ENCODE data around the gene RAP1A. TPM values are rescaled to one million over a fixed set of nuclear protein-coding genes. Genes with fewer than 3 reads are reported as not detected.
"Not testable (repeated sequence)": the region's sequence is repeated elsewhere in the genome, so short reads cannot be mapped to it uniquely, and the experiment has no call there.

Gene RAP1A
- total RNA-seq, 4 donors from 2014 or later, result 49.4 to 72.1 (median 57.9) TPM

DNA sequence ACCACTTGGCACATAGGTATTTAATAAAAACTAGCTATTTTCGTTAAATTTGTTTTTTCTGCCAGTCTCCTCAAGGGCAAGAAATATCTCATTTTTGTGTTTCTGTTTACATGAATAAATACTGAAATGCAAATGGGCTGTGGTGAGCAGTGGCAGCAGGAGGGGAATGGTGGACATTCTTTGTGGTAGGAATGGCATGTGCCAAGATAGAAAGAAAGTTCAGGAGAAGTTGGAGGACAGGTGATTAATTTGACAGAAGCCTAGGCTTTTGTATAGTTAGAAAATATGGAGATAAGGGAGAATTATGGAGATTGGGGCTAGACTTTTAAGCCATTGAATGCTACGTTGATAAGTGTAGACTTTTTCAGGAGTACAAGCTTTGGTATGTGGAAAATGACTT lies 8.6 kb downstream of the RAP1A start:
- Histone ChIP-seq H3K27ac (no peak overlapping the region), H3K4me1 (peaks cover 52 to 53% of the 10 kb centered on the region in 2 donors), H3K27me3 (no peaks in the 10 kb centered on the region), H3K9me3 (no peaks in the 10 kb centered on the region), H3K36me3 (no peaks in the 10 kb centered on the region), H3K4me3 (no peak overlapping the region)
- DNase-seq (no peak), ATAC-seq (no peak)
- in situ Hi-C loops (cut with MboI; ENCODE audit: low sequenced_read_pairs in 4 of 4) (loop anchor here in 1 of 4 donors (10.0 kb wide), 1 partner anchor 123 kb away; the partner anchor contains the start of genes ADORA3 and TMIGD3), intact Hi-C loops (cut with DNase I; ENCODE audit: low total_unique reads) (no loop called here)
- no peak for TF ChIP-seq POLR2A (IDR thresholded peaks at IDR 0.05)
- TF ChIP-seq, protein P1, sequence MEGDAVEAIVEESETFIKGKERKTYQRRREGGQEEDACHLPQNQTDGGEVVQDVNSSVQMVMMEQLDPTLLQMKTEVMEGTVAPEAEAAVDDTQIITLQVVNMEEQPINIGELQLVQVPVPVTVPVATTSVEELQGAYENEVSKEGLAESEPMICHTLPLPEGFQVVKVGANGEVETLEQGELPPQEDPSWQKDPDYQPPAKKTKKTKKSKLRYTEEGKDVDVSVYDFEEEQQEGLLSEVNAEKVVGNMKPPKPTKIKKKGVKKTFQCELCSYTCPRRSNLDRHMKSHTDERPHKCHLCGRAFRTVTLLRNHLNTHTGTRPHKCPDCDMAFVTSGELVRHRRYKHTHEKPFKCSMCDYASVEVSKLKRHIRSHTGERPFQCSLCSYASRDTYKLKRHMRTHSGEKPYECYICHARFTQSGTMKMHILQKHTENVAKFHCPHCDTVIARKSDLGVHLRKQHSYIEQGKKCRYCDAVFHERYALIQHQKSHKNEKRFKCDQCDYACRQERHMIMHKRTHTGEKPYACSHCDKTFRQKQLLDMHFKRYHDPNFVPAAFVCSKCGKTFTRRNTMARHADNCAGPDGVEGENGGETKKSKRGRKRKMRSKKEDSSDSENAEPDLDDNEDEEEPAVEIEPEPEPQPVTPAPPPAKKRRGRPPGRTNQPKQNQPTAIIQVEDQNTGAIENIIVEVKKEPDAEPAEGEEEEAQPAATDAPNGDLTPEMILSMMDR (IDR thresholded peaks at IDR 0.05 in 4 of 5, conservative IDR thresholded peaks at IDR 0.05 in 1 of 5), result no peak

- TF ChIP-seq, protein P1 (IDR thresholded peaks at IDR 0.05 in 4 of 5, conservative IDR thresholded peaks at IDR 0.05 in 1 of 5), result no peak
- no peak for TF ChIP-seq POLR2A (IDR thresholded peaks at IDR 0.05)
- Histone ChIP-seq H3K9me3 (no peaks in the 10 kb centered on the region), H3K36me3 (no peaks in the 10 kb centered on the region), H3K4me3 (no peak overlapping the region), H3K27me3 (no peaks in the 10 kb centered on the region), H3K4me1 (peaks cover 42 to 48% of the 10 kb centered on the region in 2 donors), H3K27ac (no peak overlapping the region)
- intact Hi-C loops (cut with DNase I; ENCODE audit: low total_unique reads) (no loop called here), in situ Hi-C loops (cut with MboI; ENCODE audit: low sequenced_read_pairs in 4 of 4) (loop anchor here in 1 of 4 donors (10.0 kb wide), 1 partner anchor 125 kb away; the partner anchor contains the start of genes ADORA3 and TMIGD3)
- ATAC-seq, result no peak
- DNase-seq, result no peak
These were observed 9.8 kb downstream of the RAP1A start for GRCh38 chr1:111629190-111629954.

- Histone ChIP-seq H3K27me3 (no peaks in the 10 kb centered on the region), H3K4me3 (no peak overlapping the region), H3K36me3 (no peaks in the 10 kb centered on the region), H3K9me3 (no peaks in the 10 kb centered on the region), H3K4me1 (peaks cover 32 to 36% of the 10 kb centered on the region in 2 donors), H3K27ac (no peak overlapping the region)
- no peak for TF ChIP-seq POLR2A (IDR thresholded peaks at IDR 0.05)
- TF ChIP-seq, protein P1 (IDR thresholded peaks at IDR 0.05 in 4 of 5, conservative IDR thresholded peaks at IDR 0.05 in 1 of 5), result no peak
- no peak for DNase-seq
- in situ Hi-C loops (cut with MboI; ENCODE audit: low sequenced_read_pairs in 4 of 4) (no loop called here), intact Hi-C loops (cut with DNase I; ENCODE audit: low total_unique reads) (no loop called here)
- no peak for ATAC-seq
These were observed 11.0 kb downstream of the RAP1A start for GRCh38 chr1:111630567-111630966.

DNA sequence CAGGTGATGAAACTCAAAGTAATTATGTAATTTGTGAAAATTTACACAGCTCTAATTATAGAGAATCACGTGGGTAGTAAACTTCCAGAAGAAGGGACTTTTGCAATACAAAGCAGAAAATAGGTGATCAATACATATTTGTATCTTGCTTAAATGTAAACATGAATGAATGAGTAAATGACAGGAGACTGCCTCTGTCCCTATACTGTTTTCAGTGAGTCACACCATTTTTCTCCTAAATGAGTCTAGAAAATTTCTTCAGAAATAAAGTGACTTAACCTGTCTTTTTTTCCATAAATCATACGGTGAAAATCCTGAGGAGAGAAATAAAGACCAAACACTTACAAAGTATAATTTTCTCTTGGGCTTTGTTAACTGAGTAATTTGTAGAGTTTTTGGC lies 11.9 kb downstream of the RAP1A start:
- DNase-seq (no peak), ATAC-seq (no peak)
- in situ Hi-C loops (cut with MboI; ENCODE audit: low sequenced_read_pairs in 4 of 4), result no loop called here
- TF ChIP-seq POLR2A (IDR thresholded peaks at IDR 0.05), result no peak
- TF ChIP-seq, protein P1 (IDR thresholded peaks at IDR 0.05 in 4 of 5, conservative IDR thresholded peaks at IDR 0.05 in 1 of 5), result no peak
- intact Hi-C loops (cut with DNase I; ENCODE audit: low total_unique reads), result no loop called here
- H3K27ac ChIP-seq, result no peak overlapping the region
- H3K4me1 ChIP-seq, result peaks cover 26 to 33% of the 10 kb centered on the region in 2 donors
- H3K4me3 ChIP-seq, result no peak overlapping the region
- no peaks in the 10 kb centered on the region for H3K36me3 ChIP-seq
- H3K27me3 ChIP-seq, result no peaks in the 10 kb centered on the region
- no peaks in the 10 kb centered on the region for H3K9me3 ChIP-seq

GRCh38 chr1:111632771-111633170 lies 13.2 kb downstream of the RAP1A start:
- ATAC-seq; H3K4me3 ChIP-seq; intact Hi-C loops (cut with DNase I; ENCODE audit: low total_unique reads); H3K9me3 ChIP-seq; H3K27me3 ChIP-seq; H3K27ac ChIP-seq; DNase-seq; H3K36me3 ChIP-seq; in situ Hi-C loops (cut with MboI; ENCODE audit: low sequenced_read_pairs in 4 of 4): not testable (repeated sequence)
- peaks cover 20 to 27% of the 10 kb centered on the region in 2 donors for H3K4me1 ChIP-seq

Data from gastrocnemius medialis (tissue), 4 donors.